B cell (primary cell): ENCODE data around the gene TRPT1. TPM values are rescaled to one million over a fixed set of nuclear protein-coding genes. Genes with fewer than 3 reads are reported as not detected.

Source experiments
- ATAC-seq: fragments of 200-7000 bp; cut with Tn5 transposase; one replicate; pipeline ENCODE4 v1.10.0; 2021; ENCODE audit warnings: low read depth, mild to moderate bottlenecking, moderate number of reproducible peaks, moderate library complexity
- CTCF ChIA-PET: fragments of 350-600 bp; sonication (Branson Sonifier 250); formaldehyde crosslinking; loops from one replicate; lab custom pipeline; 2021; ENCODE audit warnings: antibody characterized with exemption, inconsistent platforms; lab: Charles Lee
- POLR2A ChIA-PET: fragments of 350-600 bp; sonication (Branson Sonifier 250); formaldehyde crosslinking; loops from one replicate; lab custom pipeline; 2021; ENCODE audit warnings: antibody characterized with exemption; lab: Charles Lee
- DNase-seq: peaks from one replicate; pipeline ENCODE4 v3.0.0; 2013
- H2AFZ ChIP-seq: 2 replicates; pipeline ENCODE4 v1.6.1; 2012; ENCODE audit warnings: mild to moderate bottlenecking, low read depth, low read length; ENCODE audit not compliant: insufficient read depth, poor library complexity, severe bottlenecking
- H3K27ac ChIP-seq, 2 donors: 1 replicate in 1 of 2; 2 replicates in 1 of 2; pipeline ENCODE4 v1.5.1; 2012 to 2013; ENCODE audit warnings: low read length in 2 of 2, mild to moderate bottlenecking in 2 of 2, moderate library complexity in 1 of 2
- H3K27me3 ChIP-seq, 4 experiments: fragments of 200-600 bp in 1 of 4; sonication (generic) in 1 of 4; replicated peaks in 1 of 4; 1 replicate in 2 of 4; 2 replicates in 2 of 4; pipeline versions ENCODE4 v1.6.1 to v1.7.0; 2013 to 2016; ENCODE audit warnings: low read length in 3 of 4, mild to moderate bottlenecking in 2 of 4, mixed read lengths in 1 of 4, moderate library complexity in 1 of 4; ENCODE audit not compliant: insufficient read depth in 4 of 4, control insufficient read depth in 3 of 4; ENCODE audit errors: control extremely low read depth in 1 of 4
- H3K36me3 ChIP-seq, 2 experiments: replicated peaks in 1 of 2; 1 replicate in 1 of 2; 2 replicates in 1 of 2; pipeline versions ENCODE4 v1.6.1 to v1.7.1; 2013; ENCODE audit warnings: low read length in 1 of 2; ENCODE audit not compliant: insufficient read depth in 2 of 2, control insufficient read depth in 1 of 2; ENCODE audit errors: control extremely low read depth in 1 of 2, extremely low read depth in 1 of 2
- H3K4me1 ChIP-seq, 2 donors: fragments of 200-600 bp in 1 of 2; sonication (generic) in 1 of 2; 1 replicate in 1 of 2; 2 replicates in 1 of 2; pipeline versions ENCODE4 v1.5.1 to v1.6.1; 2013 to 2017; ENCODE audit warnings: low read length in 2 of 2; ENCODE audit not compliant: control insufficient read depth in 2 of 2, insufficient read depth in 2 of 2
- H3K4me2 ChIP-seq: replicated peaks from 2 replicates; pipeline ENCODE3; 2012; ENCODE audit warnings: mild to moderate bottlenecking, low read depth, low read length; ENCODE audit not compliant: poor library complexity, severe bottlenecking
- H3K4me3 ChIP-seq, 5 experiments: fragments of 200-600 bp in 1 of 5; sonication (generic) in 1 of 5; 1 replicate in 3 of 5; 2 replicates in 2 of 5; pipeline versions ENCODE4 v1.5.1 to v1.7.0; 2011 to 2016; ENCODE audit warnings: low read length in 4 of 5, mild to moderate bottlenecking in 4 of 5, low read depth in 2 of 5, control low read depth in 1 of 5, moderate library complexity in 1 of 5; ENCODE audit not compliant: insufficient read depth in 1 of 5; ENCODE audit errors: control extremely low read depth in 1 of 5, extremely low read depth in 1 of 5
- H3K79me2 ChIP-seq: fragments of 200-600 bp; sonication (generic); one replicate; pipeline ENCODE4 v1.6.0; 2016; ENCODE audit warnings: low read length; ENCODE audit not compliant: control insufficient read depth, insufficient read depth
- H3K9ac ChIP-seq: fragments of 200-600 bp; sonication (generic); 2 replicates; pipeline ENCODE4 v1.6.1; 2017; ENCODE audit warnings: mild to moderate bottlenecking, low read length, moderate library complexity
- H3K9me3 ChIP-seq, 3 donors: one replicate each; pipeline versions ENCODE4 v1.6.1 to v1.7.1; 2013; ENCODE audit warnings: low read length in 2 of 3; ENCODE audit not compliant: control insufficient read depth in 2 of 3, insufficient read depth in 1 of 3; ENCODE audit errors: control extremely low read depth in 1 of 3
- H4K20me1 ChIP-seq: 2 replicates; pipeline ENCODE4 v1.6.0; 2012; ENCODE audit warnings: mild to moderate bottlenecking, low read length; ENCODE audit not compliant: insufficient read depth, control insufficient read depth, poor library complexity, severe bottlenecking
- H3K27ac Mint-ChIP-seq: one replicate; pipeline ENCODE4 v1.8.0; 2021; ENCODE audit warnings: mixed read lengths
- H3K27me3 Mint-ChIP-seq: one replicate; pipeline ENCODE4 v1.8.0; 2021; ENCODE audit warnings: mixed read lengths
- H3K4me1 Mint-ChIP-seq: one replicate; pipeline ENCODE4 v1.8.0; 2021; ENCODE audit warnings: mixed read lengths
- H3K4me3 Mint-ChIP-seq: one replicate; pipeline ENCODE4 v1.8.0; 2021; ENCODE audit warnings: mixed read lengths
- H3K9me3 Mint-ChIP-seq: one replicate; pipeline ENCODE4 v1.8.0; 2022; ENCODE audit warnings: mixed read lengths; ENCODE audit not compliant: insufficient read depth
- CTCF ChIP-seq: fragments of 200-600 bp; IDR thresholded peaks from one replicate; pipeline ENCODE4 v1.8.0; 2022; ENCODE audit warnings: antibody characterized with exemption, mild to moderate bottlenecking
- EZH2 ChIP-seq: IDR thresholded peaks from 2 replicates; pipeline ENCODE4 v1.6.1; 2012; ENCODE audit warnings: borderline replicate concordance, low read depth, mild to moderate bottlenecking, moderate library complexity, low read length; ENCODE audit not compliant: insufficient read depth, poor library complexity, severe bottlenecking
- WGBS: methylation state at CpG from one replicate; pipeline ENCODE4 v1.1.5; 2013; ENCODE audit warnings: missing lambda C conversion rate; ENCODE audit not compliant: insufficient coverage; 5-methylcytosine and 5-hydroxymethylcytosine counted together
- intact Hi-C: fragments of 100-400 bp; cut with micrococcal nuclease; formaldehyde crosslinking; loops from one replicate; pipeline ENCODE4 v1.10.0; 2022
- polyA plus RNA-seq: library from polyadenylated mRNA; depleted of rRNA; stranded (reverse); fragments of >200 nt; gene quantifications from 2 replicates; pipeline ENCODE4 v1.2.3, GENCODE V29; 2012
- total RNA-seq, 2 donors: library from RNA; stranded (reverse); fragments of 120-200 nt in 1 of 2; gene quantifications; 1 replicate in 1 of 2; 2 replicates in 1 of 2; pipeline versions ENCODE4 v1.2.3 to v1.2.4, GENCODE V29; 2013 to 2022

TRPT1 gene
- total and polyA plus RNA-seq, 2 donors (not counting 1 experiment from before 2014, with no cell fraction given), result 59.6 to 145 TPM

DNA sequence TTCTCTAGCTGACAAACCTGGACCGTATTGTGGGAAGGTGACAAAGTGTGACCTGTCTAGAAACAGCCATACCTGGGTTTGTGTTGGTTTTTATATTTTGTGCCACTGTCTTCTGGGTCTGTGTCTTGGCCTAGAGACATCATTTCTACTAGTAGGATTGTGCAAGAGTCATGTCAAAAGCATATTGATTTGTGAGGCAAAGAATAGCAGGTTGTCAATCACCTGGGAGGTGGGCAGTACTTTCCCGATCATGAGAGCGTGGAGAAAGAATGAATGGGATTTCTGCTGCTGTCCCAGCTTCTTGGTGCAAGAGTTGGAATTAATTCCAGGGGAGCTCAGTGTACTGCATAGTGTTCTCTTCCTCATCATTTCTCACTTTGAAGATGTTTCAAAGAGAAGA lies 24.4 kb downstream of the TRPT1 start:
- no peak overlapping the region for H2AFZ ChIP-seq
- H3K79me2 ChIP-seq, result peaks cover 8% of the 10 kb centered on the region
- H3K9me3 ChIP-seq, result no peaks in the 10 kb centered on the region
- ChIA-PET POLR2A (no interaction called here), CTCF (interaction anchor here (1.4 to 10.3 kb wide), 3 partner anchors 40 to 101 kb away, joined by 3 to 243 read pairs (median 141); partner anchors contain the start of genes CATSPERZ, ESRRA, FKBP2 and PLCB3)
- Mint-ChIP-seq H3K27ac (no peak overlapping the region), H3K27me3 (no peaks in the 10 kb centered on the region), H3K4me1 (peaks cover 18% of the 10 kb centered on the region), H3K4me3 (no peak overlapping the region), H3K9me3 (no peaks in the 10 kb centered on the region)
- H3K4me3 ChIP-seq, result no peak overlapping the region
- no peak overlapping the region for H3K9ac ChIP-seq
- WGBS, result 90% methylated on average over 2 of the region's 3 CpGs
- H3K36me3 ChIP-seq, result peaks cover 3 to 64% of the 10 kb centered on the region in 2 experiments
- no peak for TF ChIP-seq EZH2
- no peak for TF ChIP-seq CTCF
- intact Hi-C loops, result loop anchor here (10.0 kb wide), 1 partner anchor 453 kb away; no protein-coding TSS in a partner anchor
- H4K20me1 ChIP-seq, result no peaks in the 10 kb centered on the region
- H3K27ac ChIP-seq, result no peak overlapping the region
- DNase-seq (no peak), ATAC-seq (no peak)
- no peaks in the 10 kb centered on the region for H3K27me3 ChIP-seq
- H3K4me2 ChIP-seq, result no peak overlapping the region
- H3K4me1 ChIP-seq, result peaks cover 20 to 24% of the 10 kb centered on the region in 2 donors

- H3K9ac ChIP-seq, result no peak overlapping the region
- peaks cover 10 to 85% of the 10 kb centered on the region in 2 experiments for H3K36me3 ChIP-seq
- intact Hi-C loops, result no loop called here
- peaks cover 23% of the 10 kb centered on the region for H4K20me1 ChIP-seq
- H2AFZ ChIP-seq, result no peak overlapping the region
- H3K4me2 ChIP-seq, result no peak overlapping the region
- Mint-ChIP-seq H3K9me3 (no peaks in the 10 kb centered on the region), H3K27me3 (no peaks in the 10 kb centered on the region), H3K27ac (no peak overlapping the region), H3K4me1 (no peaks in the 10 kb centered on the region), H3K4me3 (no peak overlapping the region)
- no CpG with 5 or more reads among the region's 2 CpGs for WGBS
- ATAC-seq (no peak), DNase-seq (no peak)
- ChIA-PET CTCF (no interaction called here), POLR2A (interaction anchor here (0.6 kb wide), 1 partner anchor 429 kb away, joined by 3 read pairs; no protein-coding TSS in a partner anchor)
- no peaks in the 10 kb centered on the region for H3K4me1 ChIP-seq
- H3K79me2 ChIP-seq, result peaks cover 8% of the 10 kb centered on the region
- TF ChIP-seq CTCF (no peak), EZH2 (no peak)
- H3K9me3 ChIP-seq, result no peaks in the 10 kb centered on the region
- no peak overlapping the region for H3K27ac ChIP-seq
- H3K27me3 ChIP-seq, result no peaks in the 10 kb centered on the region
- H3K4me3 ChIP-seq, result no peak overlapping the region
Observed at GRCh38 chr11:64198511-64198910, 27.5 kb downstream of the TRPT1 start.
